Smooth muscle cell (in vitro differentiated cells): ENCODE results near the gene PLEKHA8. TPM values are rescaled to one million over a fixed set of nuclear protein-coding genes. Genes with fewer than 3 reads are reported as not detected.

ENCODE experiments used
- DNase-seq: peaks from one replicate; lab custom pipeline; 2025; ENCODE audit not compliant: unreplicated experiment; lab: John Stamatoyannopoulos, UW
- H2AFZ ChIP-seq: fragments of 200-600 bp; sonication (generic); 2 replicates; pipeline ENCODE4 v1.6.0; 2016; ENCODE audit warnings: antibody characterized with exemption, low read depth, mild to moderate bottlenecking
- H3F3A ChIP-seq: fragments of 200-600 bp; sonication (generic); 2 replicates; pipeline ENCODE4 v1.6.0; 2017; ENCODE audit warnings: antibody characterized with exemption, low read depth
- H3K27ac ChIP-seq: fragments of 200-600 bp; sonication (generic); 2 replicates; pipeline ENCODE4 v1.5.1; 2016; ENCODE audit warnings: low read depth, mild to moderate bottlenecking
- H3K27me3 ChIP-seq: fragments of 200-600 bp; sonication (generic); 2 replicates; pipeline ENCODE4 v1.6.1; 2016; ENCODE audit warnings: low read depth, mild to moderate bottlenecking
- H3K36me3 ChIP-seq: fragments of 200-600 bp; sonication (generic); 2 replicates; pipeline ENCODE4 v1.5.1; 2016; ENCODE audit warnings: low read depth
- H3K4me1 ChIP-seq: fragments of 200-600 bp; sonication (generic); 2 replicates; pipeline ENCODE4 v1.5.1; 2016; ENCODE audit warnings: low read depth
- H3K4me2 ChIP-seq: fragments of 200-600 bp; sonication (generic); 2 replicates; pipeline ENCODE4 v1.6.0; 2016; ENCODE audit warnings: mild to moderate bottlenecking
- H3K4me3 ChIP-seq: fragments of 200-600 bp; sonication (generic); 2 replicates; pipeline ENCODE4 v1.5.1; 2016; ENCODE audit warnings: mild to moderate bottlenecking
- H3K79me2 ChIP-seq: fragments of 200-600 bp; sonication (generic); 2 replicates; pipeline ENCODE4 v1.6.0; 2016; ENCODE audit warnings: low read depth, mild to moderate bottlenecking
- H3K9ac ChIP-seq: fragments of 200-600 bp; sonication (generic); 2 replicates; pipeline ENCODE4 v1.6.0; 2016; ENCODE audit warnings: low read depth
- H3K9me3 ChIP-seq: fragments of 200-600 bp; sonication (generic); replicated peaks from 2 replicates; pipeline ENCODE4 v1.5.1; 2016; ENCODE audit warnings: low read depth
- H4K20me1 ChIP-seq: fragments of 200-600 bp; sonication (generic); 2 replicates; pipeline ENCODE4 v1.6.0; 2016; ENCODE audit warnings: low read depth
- WGBS: methylation state at CpG from one replicate; pipeline ENCODE4 v1.1.7; 2016; ENCODE audit warnings: low lambda C conversion rate; 5-methylcytosine and 5-hydroxymethylcytosine counted together
- polyA plus RNA-seq: library from polyadenylated mRNA; unstranded; fragments of >200 nt; fragmentation: Nextera tagmentation; extraction: Ambion mirVana; gene quantifications from 2 replicates; pipeline ENCODE4 v1.2.1, GENCODE V29; 2016
- total RNA-seq: library from RNA; depleted of rRNA; stranded (reverse); fragments of >200 nt; gene quantifications from 2 replicates; pipeline ENCODE4 v1.2.3, GENCODE V29; 2014
- TF ChIP-seq, protein P1 (sequence below): fragments of 200-600 bp; sonication (generic); IDR thresholded peaks from 2 replicates; pipeline ENCODE4 v1.5.1; 2017; ENCODE audit warnings: borderline replicate concordance, mild to moderate bottlenecking, antibody characterized with exemption; ENCODE audit not compliant: insufficient read depth, poor library complexity, severe bottlenecking

PLEKHA8 gene
- total and polyA plus RNA-seq, 2 experiments from 2014 or later = 10.0 to 20.4 TPM

DNA sequence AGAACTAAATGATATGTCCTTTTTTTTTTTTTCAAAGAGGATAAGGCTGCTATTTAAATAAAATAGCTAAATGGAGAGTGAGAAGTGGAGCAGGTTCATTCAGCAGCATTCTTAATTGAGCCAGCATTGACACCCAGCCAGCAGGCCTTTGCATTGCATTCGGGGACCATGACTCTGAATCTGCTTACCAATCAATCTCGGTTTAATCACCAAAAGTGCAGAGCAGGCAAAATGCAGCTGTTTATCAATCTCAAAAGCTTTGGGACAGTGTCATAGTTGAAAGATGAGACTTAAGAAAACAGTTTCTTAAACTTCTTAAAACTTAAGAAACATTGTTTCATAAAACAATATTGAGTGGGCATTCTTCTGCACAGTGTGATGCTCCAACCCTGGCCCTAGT, 51.7 kb downstream of the PLEKHA8 start:
- H4K20me1 ChIP-seq = peaks cover 34% of the 10 kb centered on the region
- H3K4me3 ChIP-seq = no peak overlapping the region
- H3K9me3 ChIP-seq = no peaks in the 10 kb centered on the region
- H3K4me1 ChIP-seq = no peaks in the 10 kb centered on the region
- no peak overlapping the region for H3K27ac ChIP-seq
- TF ChIP-seq, protein P1, sequence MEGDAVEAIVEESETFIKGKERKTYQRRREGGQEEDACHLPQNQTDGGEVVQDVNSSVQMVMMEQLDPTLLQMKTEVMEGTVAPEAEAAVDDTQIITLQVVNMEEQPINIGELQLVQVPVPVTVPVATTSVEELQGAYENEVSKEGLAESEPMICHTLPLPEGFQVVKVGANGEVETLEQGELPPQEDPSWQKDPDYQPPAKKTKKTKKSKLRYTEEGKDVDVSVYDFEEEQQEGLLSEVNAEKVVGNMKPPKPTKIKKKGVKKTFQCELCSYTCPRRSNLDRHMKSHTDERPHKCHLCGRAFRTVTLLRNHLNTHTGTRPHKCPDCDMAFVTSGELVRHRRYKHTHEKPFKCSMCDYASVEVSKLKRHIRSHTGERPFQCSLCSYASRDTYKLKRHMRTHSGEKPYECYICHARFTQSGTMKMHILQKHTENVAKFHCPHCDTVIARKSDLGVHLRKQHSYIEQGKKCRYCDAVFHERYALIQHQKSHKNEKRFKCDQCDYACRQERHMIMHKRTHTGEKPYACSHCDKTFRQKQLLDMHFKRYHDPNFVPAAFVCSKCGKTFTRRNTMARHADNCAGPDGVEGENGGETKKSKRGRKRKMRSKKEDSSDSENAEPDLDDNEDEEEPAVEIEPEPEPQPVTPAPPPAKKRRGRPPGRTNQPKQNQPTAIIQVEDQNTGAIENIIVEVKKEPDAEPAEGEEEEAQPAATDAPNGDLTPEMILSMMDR = no peak
- no peak overlapping the region for H2AFZ ChIP-seq
- 95% methylated on average over 2 of the region's 2 CpGs for WGBS
- no peaks in the 10 kb centered on the region for H3K27me3 ChIP-seq
- H3K79me2 ChIP-seq = no peaks in the 10 kb centered on the region
- H3K9ac ChIP-seq = no peak overlapping the region
- DNase-seq = no peak
- no peak overlapping the region for H3K4me2 ChIP-seq
- no peaks in the 10 kb centered on the region for H3K36me3 ChIP-seq
- H3F3A ChIP-seq = no peaks in the 10 kb centered on the region

DNA sequence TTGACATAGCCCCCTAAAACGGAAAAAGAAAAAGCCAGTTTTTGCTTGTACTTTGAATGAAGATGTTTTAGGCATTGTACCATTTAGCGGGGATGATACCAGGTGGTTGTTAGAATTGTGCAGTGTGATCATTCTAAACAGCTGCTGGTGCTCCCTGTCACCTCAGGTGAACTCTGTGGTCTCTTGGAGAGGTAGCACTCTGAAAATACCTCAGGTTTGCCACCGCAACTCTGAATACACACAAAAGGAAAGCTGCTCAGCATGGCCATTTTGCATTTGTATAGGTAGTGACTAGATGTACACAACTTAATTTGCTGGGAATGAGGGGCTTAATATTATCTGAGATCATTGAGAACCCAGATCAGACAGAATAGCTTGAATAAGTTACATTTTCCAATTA, 52.6 kb downstream of the PLEKHA8 start:
- Histone ChIP-seq H3K4me1 (no peaks in the 10 kb centered on the region), H3K9ac (no peak overlapping the region), H3K27ac (no peak overlapping the region), H3K79me2 (no peaks in the 10 kb centered on the region), H3K9me3 (no peaks in the 10 kb centered on the region), H4K20me1 (peaks cover 26% of the 10 kb centered on the region), H3K36me3 (no peaks in the 10 kb centered on the region), H3K4me2 (no peak overlapping the region), H2AFZ (no peak overlapping the region), H3K4me3 (no peak overlapping the region), H3F3A (no peaks in the 10 kb centered on the region), H3K27me3 (no peaks in the 10 kb centered on the region)
- WGBS = 100% methylated on average over 3 of the region's 3 CpGs
- TF ChIP-seq, protein P1 = no peak
- no peak for DNase-seq

DNA sequence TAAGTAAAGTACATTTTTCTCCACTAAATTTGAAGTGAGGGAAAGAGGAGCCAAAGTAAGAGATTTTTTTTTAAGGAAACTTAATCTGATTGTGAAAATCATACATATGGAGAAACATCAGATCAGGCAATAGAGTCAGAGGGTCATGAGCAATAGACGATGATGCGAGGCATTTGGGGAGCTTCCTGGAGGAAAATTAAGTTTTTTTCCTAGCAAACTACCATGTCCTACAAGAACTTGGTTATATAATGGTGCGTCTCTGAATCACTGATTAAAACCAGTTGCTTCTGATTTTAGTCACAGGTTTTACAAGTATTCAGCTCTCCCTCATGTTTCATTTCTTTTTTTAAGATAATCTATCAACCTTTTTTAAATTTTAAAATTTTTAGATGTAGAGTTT, 54.5 kb downstream of the PLEKHA8 start:
- no peak for DNase-seq
- H3K4me1 ChIP-seq = no peaks in the 10 kb centered on the region
- no peak overlapping the region for H3K4me3 ChIP-seq
- H3K4me2 ChIP-seq = no peak overlapping the region
- H3F3A ChIP-seq = no peaks in the 10 kb centered on the region
- no peaks in the 10 kb centered on the region for H3K9me3 ChIP-seq
- no peak overlapping the region for H2AFZ ChIP-seq
- H4K20me1 ChIP-seq = peaks cover 24% of the 10 kb centered on the region
- H3K27ac ChIP-seq = no peak overlapping the region
- no peaks in the 10 kb centered on the region for H3K27me3 ChIP-seq
- TF ChIP-seq, protein P1 = no peak
- H3K79me2 ChIP-seq = no peaks in the 10 kb centered on the region
- no peak overlapping the region for H3K9ac ChIP-seq
- 92% methylated on average over 3 of the region's 3 CpGs for WGBS
- H3K36me3 ChIP-seq = no peaks in the 10 kb centered on the region

DNA sequence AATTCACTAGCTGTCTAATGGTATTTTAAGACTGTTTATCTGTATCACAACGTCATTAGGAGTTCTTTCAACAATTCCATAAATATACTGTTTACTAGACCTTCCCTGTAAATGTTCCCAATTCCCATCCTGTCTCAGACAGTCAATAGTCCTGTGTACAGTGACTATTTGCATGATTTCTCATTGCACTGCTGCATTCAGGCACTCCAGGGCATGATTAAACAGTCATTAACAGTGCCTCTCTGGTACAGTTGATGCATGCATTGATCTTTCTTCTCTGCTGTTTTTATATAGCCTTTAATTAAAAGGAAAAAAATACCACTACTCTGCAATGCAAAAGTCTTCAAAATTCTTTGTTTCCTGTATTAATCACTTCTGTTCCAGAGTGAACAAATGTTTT, 55.1 kb downstream of the PLEKHA8 start:
- Histone ChIP-seq H3K9ac (no peak overlapping the region), H4K20me1 (peaks cover 24% of the 10 kb centered on the region), H3K79me2 (no peaks in the 10 kb centered on the region), H3K4me1 (no peaks in the 10 kb centered on the region), H3K9me3 (no peaks in the 10 kb centered on the region), H3K4me2 (no peak overlapping the region), H2AFZ (no peak overlapping the region), H3K27me3 (no peaks in the 10 kb centered on the region), H3F3A (no peaks in the 10 kb centered on the region), H3K27ac (no peak overlapping the region), H3K4me3 (no peak overlapping the region), H3K36me3 (no peaks in the 10 kb centered on the region)
- DNase-seq = no peak
- TF ChIP-seq, protein P1 = no peak
- 78% methylated on average over 1 of the region's 1 CpG for WGBS
